ENCODE measurements around the gene RMRP.

DNA sequence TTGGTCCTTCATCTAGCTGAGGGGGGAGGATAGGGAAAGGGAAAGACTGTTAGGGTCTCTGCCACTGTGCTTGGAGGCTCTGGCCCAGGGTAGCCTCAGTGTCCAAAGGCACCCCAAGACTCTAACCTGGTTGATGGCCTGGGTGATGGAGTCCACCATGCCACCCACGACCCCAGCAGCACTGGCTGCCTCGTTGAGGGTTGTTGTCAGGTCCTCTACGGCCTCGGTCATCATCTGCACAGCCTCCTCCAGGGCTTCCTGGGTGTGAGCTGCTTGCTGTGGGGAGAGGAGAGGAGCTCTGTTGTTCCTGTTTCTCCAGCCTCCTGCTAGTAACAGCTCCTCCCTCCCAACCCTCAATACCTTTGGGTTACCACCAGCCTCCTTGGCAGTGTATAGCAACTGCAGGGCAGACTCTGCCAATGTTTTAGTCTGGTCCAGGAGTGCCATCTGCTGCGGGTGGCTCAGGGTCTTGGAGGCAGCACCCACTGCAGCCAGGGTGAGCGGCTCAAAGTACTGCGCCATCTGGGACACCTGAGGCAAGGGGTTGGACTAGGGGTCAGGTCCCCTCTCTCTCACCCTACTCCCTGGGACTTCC, 48.1 kb upstream of the RMRP start:
- TF ChIP-seq POLR2A (IDR thresholded peaks at IDR 0.05): no peak
- TF ChIP-seq CTCF (IDR thresholded peaks at IDR 0.05): no peak
